GM19395 (cell line): ENCODE measurements around the gene PLK2.

Experiments
- ATAC-seq: cut with Tn5 transposase; IDR thresholded peaks from one replicate; pipeline ENCODE4 v1.9.1; 2021; ENCODE audit warnings: mild to moderate bottlenecking, moderate library complexity; ENCODE audit not compliant: unreplicated experiment

Gene PLK2

DNA sequence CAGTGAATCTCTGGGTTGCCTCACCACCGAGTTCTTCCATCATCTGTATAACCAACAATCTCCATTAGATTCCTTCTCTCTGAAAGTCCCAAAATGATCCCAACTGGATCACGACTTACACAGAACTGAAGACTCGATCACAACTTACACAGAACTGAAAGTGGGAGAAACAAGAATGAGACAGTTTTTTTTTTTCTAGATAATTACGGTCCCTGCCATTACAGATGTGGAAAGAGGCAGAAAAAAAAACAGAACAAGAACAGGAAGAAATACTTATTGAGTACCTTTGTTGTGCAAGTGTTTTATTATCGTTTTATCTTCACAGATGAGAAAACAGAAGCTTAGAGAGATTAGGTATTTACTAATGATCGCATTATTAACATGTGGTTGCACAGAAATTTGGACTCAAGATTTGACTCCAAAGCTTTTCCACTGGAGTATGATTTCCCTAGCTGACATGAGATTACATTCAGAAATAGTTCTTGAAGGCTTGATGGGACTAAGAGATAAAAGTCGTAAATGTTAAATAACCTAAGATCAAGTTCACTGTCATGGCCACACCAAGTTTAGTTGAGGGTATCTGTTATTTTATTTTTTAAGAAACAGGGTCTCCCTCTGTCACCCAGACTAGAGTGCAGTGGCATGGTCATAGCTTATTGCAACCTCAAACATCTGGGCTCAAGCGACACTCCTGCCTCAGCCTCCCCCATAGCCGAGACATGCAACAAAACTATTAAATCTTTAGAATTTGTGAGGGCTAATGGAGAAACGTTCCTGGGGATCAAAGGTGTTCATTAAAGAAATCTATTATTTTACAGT is 8.9 kb downstream of the PLK2 start:
- no peak for ATAC-seq

DNA sequence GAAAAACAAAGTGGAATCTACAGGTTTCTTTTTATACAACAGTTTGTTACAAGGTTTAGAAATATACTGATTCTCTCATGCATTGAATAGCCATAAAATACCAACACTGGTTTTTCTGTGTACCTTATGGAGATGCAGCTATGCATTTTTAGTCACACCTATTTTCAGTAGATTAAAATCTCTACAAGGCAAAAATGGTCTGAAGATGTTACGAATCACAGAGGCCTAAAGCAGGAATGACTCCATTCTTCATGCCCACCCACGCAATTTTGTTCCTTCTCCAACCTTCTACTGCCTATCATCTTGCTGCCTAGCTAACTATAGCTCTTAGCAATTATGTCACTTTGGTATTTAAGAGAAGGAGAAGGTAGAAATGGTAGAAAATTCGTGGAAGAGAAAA is 9.9 kb downstream of the PLK2 start:
- no peak for ATAC-seq

DNA sequence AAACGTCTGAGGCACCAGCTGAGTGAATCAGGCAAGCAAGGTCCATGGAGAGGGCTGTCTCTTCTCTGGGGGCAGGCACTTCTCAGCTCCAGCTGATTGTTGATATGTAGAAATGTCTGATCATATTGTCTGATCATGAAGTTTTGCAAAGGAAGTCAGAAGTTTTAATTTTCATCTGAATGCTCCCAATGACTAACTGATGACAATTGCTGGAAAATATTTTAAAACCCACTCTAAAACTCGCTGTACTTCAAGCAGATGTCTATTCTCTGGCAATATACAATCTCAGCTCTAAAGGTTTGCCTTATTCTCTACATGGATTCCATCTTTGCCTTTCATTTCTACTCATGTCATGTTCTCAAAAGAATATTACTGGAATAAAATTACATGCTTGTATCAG is 12.7 kb downstream of the PLK2 start:
- no peak for ATAC-seq

DNA sequence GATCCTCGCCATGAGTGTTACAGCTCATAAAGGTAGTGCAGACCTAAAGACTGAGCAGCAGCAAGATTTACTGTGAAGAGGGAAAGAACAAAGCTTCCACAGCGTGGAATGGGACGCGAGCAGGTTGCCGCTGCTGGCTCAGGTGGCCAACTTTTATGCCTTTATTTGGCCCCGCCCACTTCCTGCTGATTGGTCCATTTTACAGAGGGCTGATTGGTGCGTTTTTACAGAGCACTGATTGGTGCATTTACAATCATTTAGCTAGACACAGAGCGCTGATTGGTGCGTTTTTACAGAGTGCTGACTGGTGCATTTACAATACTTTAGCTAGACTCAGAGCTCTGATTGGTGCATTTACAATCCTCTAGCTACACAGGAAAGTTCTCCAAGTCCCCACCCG is 13.9 kb downstream of the PLK2 start:
- ATAC-seq: no peak

DNA sequence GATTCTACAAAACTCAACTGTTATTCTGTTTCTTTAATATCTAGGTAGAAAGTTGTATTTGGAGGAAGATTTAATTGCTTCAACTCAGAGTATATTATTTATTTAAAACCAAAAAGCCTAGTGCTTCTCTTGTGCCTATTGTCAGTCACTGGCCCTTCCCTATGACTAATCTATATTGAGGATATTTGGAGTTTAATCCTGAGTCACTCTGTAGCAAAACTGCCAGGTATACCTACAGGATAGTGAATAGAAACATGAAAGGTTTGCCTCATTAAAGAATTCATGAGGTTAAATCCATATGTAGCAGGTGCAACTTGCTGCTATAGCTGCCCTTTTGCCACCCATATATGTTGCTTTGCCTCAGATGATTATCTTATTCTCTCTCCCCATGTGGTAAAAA is 15.1 kb downstream of the PLK2 start:
- ATAC-seq: no peak

DNA sequence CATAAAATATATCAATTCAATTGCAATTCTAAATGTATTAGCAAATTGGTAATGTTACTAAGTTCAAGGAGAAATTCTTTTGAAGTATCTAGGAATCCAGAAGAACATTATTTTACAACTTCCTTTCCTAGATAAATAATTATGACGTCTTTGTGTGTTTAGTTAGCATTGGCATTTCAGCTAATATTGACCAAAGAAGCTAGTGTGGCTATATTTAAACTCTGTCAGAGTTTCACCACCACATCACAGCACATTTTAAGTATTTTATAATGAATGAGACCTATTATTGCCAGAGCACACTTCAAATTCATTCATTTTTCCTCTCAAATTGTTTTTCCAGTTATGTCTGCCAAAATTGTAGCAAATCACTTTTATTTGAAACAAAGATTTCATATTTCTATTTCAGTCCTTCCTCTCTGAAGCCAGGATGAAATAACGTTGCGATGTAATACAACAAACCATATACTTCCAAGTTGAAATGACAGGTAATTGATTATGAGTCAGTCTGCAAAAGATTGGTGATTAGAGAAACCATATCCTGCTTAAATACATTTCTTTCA is 18.9 kb downstream of the PLK2 start:
- no peak for ATAC-seq

DNA sequence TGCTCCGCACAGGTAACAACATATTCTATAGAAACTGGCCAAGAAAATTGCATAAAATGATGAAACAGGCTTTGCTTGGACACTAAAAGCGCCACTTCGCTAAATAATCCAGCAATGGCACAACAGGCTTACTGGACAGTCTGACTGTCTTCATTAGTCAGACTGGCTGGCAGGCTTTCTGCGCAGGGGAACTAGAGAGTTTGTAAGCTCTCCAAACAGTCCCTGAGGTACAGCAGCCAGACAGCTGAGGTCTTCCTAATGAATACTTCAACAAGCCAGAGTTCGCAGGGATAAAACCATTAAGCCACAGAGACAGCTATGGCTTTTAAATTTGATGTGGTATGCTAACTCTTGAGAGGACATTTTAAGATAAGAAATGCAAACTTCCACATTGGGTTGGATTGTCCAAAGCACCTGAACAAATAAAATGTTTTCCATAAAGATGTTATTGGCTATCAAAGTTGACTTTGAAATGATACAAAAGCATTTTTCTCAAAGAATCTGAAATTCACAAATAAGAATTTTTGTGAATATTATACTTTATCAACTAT is 20.7 kb downstream of the PLK2 start:
- ATAC-seq: no peak

DNA sequence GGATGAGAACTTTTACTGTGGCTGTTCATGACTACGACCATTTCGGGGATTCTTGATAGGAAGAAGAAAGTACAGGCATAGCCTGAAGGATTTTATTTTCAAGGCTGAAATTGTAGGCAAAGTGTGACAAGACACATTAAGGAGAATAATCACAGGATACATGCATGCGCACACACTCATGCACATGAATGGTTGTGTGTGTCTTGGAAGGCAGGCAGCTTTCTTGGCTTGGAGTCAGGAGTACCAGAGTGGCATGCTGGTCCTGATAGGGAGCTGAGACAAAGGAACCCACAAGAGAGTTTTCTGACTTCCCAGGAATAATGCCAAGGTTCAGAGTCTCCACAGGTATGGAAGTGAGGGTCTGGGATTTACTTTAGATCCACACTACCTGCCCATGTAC is 22.2 kb downstream of the PLK2 start:
- no peak for ATAC-seq

DNA sequence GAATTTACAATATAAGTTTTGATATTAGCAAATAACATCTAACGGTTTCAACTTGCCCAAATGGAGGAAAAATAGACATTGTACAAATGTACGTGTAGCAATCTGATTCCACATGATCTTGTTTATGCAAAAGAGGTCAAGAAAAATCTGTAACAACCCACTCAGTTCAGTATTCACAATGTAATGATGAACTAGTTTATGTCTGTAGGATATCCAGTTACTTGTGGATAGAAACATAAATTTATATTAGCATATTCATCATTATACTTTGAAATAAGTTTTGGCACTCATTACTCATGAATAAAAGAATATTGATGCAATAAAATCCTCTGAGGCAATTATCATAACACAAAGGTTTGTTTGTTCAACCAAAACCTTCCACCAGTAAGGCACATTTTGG is 28.1 kb downstream of the PLK2 start:
- no peak for ATAC-seq

DNA sequence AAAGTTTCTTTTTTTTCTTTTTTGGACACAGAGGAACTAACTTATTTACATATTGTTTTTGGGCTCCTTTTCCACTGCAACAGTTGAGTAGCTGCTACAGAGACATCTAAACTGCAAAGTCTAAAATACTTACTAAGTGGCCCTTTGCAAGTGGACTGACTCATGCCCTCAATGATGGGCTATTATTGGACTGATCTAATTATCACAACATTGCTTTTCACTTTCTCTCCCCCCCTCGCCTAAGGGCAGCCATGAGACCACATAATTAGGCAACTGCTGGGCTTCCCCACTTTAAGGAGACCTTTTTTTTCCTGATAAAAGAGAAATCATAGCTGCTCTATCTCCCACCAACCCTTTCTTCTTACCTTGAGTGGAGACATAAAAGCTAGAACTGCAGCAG is 47.0 kb downstream of the PLK2 start:
- no peak for ATAC-seq

DNA sequence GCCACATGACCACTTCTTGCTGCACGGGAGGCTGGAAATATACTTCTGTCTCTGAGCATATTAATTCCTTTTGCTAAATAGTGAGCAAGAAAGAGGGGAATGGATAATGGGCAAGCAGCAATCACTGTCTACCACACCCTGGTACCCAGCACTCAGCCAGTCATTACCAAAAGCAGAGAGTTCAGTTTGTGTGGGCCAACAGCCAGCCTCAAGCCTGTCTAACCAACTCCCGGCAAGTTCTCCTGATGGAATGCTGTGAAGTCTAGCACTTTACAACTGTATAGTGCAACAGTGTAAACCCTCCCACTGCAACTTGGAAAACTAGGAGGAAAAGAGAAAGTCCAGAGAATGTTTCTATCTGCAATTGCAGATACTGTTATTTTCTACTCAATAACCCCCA is 47.8 kb downstream of the PLK2 start:
- no peak for ATAC-seq

DNA sequence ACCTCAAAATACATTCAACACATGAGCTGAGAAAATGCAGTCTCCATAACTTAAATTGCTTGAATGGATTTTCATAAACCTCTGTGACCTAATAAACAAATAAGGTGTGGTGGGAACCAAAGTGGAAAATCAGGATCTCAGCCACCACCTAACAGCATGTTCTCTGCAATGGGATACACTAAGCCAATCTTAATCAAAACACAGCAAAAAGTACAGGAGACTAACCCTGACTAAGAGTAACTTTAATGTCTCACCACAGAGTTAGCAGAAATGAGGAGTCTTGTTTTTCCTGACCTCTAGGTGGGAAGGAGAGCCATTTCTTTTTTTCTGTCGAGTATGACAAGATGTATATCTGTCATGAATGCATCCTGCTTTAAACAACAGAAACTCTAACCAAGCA is 48.5 kb downstream of the PLK2 start:
- no peak for ATAC-seq

DNA sequence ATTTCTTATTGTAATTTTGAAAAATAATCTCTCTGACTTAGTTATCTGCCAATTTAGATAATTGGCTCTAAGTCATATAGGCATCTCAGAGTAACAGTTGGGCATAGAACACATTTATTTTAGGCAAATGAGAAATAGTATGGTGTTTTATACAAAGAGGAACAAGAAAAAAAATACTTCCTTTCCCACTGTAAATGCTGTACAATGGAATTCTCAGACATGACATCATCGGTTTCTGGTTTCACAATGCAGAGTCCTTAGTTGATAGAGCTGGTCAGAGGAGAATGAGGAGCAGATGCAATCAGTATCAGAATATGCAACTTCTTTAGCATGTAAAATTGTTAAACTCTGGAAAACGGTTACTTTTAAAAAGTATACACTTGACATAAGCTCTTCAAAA is 49.4 kb downstream of the PLK2 start:
- ATAC-seq: no peak

DNA sequence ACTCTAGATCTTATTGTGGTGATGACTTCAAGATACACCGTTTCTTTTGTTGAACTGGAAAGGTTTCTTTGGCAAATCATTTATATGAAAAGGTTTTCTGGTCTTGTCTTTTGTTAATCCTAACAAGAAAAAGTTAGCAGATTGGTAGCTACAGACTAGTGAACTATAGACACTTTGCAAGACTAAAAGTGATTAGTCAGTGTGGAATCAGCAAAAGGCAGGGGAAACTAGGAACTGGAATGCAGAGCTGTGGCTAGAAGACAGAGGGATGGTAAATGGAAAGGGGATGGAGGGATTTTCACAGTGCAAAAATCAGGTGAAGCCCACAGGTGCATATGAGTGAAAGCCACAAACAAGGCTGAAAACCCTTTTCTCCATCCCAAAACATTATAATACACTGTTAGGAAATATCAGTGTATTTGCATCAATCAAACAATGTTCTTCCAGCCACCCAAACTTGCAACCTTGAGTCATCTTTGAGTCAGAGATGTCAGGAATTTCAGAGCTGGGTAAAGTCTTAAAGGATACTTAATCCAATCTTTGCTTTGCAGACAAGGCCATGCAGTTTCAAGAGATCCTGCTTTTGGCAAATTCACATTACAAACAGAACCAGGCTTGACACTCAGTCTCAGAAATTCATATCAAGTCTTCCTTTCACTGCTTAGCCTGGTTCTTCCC is 52.7 kb downstream of the PLK2 start:
- ATAC-seq: no peak

DNA sequence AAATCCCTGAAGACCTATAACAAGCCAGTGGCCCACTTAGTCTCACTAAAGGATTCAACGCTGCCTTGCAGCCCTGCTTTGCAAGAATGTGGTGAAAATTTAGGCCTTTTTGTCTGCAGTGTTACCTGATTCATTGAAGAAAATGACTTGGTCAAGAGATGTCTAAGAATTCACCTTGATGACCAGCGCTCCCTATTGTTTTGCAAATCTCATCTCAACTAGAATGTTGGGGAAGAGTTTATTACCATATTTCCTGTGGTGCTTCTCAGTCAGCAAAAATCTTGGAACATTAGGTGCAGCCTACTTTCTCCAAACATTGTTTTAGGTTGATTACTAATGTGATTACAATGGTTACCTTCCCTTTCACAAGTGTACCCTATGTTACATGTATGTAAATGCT is 53.5 kb downstream of the PLK2 start:
- no peak for ATAC-seq

DNA sequence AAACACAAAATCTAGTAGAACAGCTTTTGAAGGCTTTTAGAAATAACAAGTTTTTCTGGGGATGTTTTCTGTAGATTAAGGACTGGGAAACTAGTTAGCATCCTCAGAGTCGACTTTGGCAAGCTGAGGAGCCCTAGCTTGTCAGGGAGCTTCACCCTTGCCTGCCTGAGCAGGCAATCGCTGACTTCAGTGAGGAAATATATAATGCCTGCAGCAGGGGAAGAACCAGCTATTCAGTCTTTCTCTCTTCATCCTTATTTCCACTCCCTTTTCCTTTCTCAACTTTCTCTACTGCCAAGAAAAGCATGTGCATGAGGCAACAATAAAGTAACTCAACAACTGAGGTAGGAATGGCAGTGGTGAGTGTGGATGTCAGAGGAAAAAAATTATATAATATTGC is 54.7 kb downstream of the PLK2 start:
- ATAC-seq: no peak

DNA sequence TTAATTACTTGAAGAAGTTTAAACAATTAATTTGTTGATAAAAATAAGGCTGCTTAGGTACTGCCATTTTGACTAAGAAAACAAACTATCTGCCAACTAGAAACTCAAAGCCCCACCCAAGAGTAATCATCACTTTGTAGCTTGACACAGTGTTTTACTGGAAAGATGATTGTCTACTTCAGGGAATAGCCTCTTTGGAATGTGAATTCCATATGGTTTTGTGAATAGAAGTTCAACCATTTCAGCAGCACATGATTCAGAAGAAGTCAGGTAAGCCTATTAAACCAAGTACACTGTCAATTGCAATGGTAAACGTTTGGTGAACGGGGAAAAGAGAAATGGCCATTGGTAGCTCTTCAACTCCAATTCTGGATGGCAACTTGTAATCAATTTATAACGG is 55.2 kb downstream of the PLK2 start:
- no peak for ATAC-seq
